GM18499 (cell line): ENCODE results near the gene TRIP10.
"Not testable (repeated sequence)": the region's sequence is repeated elsewhere in the genome, so short reads cannot be mapped to it uniquely, and the experiment has no call there.

ENCODE experiments used
- ATAC-seq: cut with Tn5 transposase; IDR thresholded peaks from one replicate; pipeline ENCODE4 v1.9.1; 2021; ENCODE audit warnings: moderate number of reproducible peaks; ENCODE audit not compliant: insufficient read depth, unreplicated experiment

TRIP10 gene

GRCh38 chr19:6739390-6739882 is at the start of gene TRIP10:
TSS of gene TRIP10 (plus strand) at chr19:6739680. CDS start at chr19:6739762, 82 bp downstream.
- ATAC-seq, result no peak

GRCh38 chr19:6690160-6690885 is 49.2 kb upstream of the TRIP10 start:
- no peak for ATAC-seq

DNA sequence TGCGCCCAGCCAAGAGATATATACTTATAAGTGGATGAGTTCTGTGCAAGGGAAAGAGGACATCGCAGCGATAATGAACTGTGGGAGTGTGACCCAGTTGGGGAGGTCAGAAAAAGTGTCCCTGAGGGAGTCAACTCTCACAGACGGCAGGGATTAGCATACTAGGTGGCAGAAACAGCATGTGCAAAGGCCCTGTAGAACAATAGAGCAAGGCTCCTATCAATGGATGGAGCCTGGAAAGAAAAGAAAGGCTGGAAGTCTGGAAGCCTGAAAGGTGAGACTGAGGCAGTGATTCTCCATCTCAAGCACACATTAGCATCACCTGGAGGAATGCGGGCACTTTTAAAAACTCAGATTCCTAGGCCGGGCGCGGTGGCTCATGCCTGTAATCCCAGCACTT is 48.1 kb upstream of the TRIP10 start:
- ATAC-seq, result no peak

DNA sequence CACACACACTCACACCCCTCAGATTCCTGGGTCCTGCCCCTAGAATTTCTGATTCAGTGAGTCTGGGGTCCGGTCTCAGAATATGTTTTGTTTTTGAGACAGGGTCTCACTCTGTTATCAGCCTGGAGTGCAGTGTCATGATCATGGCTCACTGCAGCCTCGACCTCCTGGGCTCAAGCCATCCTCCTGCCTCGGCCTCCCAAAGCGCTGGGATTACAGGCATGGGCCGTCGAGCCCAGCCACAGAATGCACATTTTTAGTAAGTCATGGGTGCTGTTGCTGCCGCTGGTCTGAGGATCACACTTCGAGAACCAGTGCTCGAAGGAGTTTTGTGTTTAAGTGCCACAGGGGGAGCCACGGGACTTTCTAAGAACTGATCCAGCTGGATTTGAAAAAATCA is 47.5 kb upstream of the TRIP10 start:
- no peak for ATAC-seq

GRCh38 chr19:6693056-6693471 is 46.4 kb upstream of the TRIP10 start:
- ATAC-seq, result no peak

DNA sequence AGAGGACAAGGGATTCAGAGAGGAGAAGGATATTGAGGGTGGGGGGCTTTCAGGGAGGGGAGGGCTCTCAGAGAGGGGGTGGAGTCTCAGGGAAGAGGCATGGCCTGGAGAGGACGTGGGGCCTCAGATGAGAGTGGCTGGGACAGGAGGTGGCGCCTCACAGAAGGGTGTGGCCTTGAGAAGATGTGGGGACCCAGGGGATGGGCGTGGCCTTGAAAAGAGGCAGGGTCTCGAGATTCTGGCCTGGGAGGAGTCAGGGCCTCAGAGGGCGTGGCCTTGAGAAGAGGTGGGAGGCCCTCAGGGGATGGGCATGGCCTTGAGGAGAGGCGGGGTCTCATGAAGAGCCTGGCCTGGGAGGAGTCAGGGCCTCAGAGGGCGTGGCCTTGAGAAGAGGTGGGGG is 45.8 kb upstream of the TRIP10 start:
- ATAC-seq, result no peak

GRCh38 chr19:6694147-6694815 is 45.2 kb upstream of the TRIP10 start:
- no peak for ATAC-seq

- no peak for ATAC-seq
Measured at GRCh38 chr19:6696239-6696820, 43.1 kb upstream of the TRIP10 start.

DNA sequence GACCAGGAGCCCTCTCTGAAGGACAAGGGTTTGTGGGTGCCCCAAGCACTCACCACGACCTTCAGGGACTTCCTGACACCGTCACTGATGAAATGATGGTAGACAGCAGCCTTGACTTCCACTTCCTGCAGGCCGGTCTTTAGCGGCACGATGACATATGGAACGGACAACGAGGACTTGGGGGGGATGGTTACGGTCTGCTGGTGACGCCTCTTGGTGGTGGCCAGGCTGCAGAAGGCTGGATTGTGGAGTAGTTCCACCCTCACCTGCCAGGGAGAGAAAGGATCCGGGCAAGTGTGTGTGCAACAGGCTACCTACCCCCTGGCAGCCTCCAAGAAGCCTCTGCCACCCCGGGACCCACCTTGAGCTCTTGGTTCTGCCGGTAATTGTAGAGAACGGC is 42.2 kb upstream of the TRIP10 start:
- no peak for ATAC-seq

GRCh38 chr19:6699935-6700334 is 39.5 kb upstream of the TRIP10 start:
- no peak for ATAC-seq

DNA sequence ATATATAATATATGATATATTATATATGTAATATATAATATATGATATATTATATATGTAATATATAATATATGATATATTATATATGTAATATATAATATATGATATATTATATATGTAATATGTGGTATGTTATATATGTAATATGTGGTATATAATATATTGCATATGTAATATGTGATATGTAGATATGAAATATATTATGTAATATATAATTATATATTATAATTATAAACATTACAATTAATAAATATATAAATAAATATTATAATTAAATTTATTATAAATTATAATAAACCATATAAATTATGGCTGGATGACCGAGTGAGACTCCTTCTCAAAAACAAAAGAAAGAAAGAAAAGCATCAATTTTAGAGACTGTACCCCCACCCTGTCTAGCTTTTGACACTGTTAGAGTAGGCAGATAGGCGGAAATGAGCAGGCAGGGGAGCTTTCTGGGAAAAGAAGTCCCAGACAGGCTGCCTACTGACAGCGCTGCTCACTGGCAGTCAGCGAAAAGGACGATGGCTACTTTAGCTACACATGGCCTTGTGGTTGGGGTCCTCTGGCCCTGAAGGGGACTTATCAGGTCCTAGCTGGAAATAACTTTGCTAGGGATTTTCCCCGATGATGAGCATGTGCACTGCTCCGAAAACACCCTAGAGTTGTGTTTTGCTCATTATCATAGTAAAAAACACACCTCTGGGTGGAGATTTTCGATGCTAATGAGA is 38.7 kb upstream of the TRIP10 start:
- ATAC-seq, result no peak

DNA sequence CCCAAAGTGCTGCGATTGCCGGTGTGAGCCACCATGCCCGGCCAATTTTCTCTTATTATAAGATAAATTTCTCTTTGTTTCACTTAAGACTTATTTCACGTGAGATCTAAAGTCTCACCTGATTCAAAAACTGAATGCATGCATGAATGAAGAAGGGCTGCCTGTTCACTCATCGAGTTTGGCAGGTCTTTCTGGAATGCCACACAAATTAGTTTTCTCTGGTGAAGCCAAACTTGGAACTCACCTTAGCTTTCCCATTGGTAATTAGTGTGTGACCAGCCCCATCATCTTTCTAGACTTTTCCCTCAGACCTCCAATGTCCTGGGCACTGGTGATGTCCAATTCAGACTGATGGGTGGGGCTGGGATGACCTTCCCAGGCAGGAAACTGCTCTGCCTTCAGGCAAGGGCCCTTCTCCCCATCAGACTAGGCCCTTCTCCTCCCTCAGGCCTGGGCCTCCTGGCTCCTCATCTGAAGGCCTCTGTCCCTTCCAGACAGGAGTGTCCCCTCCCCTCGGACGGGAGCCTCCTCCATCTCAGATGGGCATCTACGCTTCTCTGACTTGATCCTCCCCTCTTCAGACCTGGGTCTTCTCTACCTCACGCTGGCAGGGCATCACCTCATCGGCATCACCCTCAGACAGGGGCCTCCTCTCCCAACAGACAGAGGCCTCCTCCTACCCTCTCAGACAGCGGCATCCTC is 33.4 kb upstream of the TRIP10 start:
- ATAC-seq, result no peak

GRCh38 chr19:6706633-6706958 is 32.9 kb upstream of the TRIP10 start:
- no peak for ATAC-seq

- ATAC-seq, result no peak
Measured at GRCh38 chr19:6707011-6707657, 32.3 kb upstream of the TRIP10 start.

- ATAC-seq, result no peak
Measured at GRCh38 chr19:6707658-6708018, 31.8 kb upstream of the TRIP10 start.

GRCh38 chr19:6708346-6708745 is 31.1 kb upstream of the TRIP10 start:
- no peak for ATAC-seq

DNA sequence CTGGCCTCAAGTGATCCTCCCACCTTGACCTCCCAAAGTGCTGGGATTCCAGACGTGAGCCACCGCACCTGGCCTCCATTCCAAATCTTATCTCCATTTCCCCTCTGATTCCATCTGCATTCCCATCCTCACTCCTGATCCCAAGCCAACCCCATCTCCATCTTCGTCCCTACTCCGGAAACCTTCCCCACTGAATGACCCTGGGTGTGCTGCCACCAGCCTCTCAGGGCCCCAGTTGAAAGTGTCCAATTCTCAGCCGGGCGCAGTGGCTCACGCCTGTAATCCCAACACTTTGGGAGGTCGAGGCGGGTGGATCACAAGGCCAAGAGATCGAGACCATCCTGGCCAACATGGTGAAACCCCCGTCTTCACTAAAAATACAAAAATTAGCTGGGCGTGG is 30.6 kb upstream of the TRIP10 start:
- not testable (repeated sequence) for ATAC-seq

DNA sequence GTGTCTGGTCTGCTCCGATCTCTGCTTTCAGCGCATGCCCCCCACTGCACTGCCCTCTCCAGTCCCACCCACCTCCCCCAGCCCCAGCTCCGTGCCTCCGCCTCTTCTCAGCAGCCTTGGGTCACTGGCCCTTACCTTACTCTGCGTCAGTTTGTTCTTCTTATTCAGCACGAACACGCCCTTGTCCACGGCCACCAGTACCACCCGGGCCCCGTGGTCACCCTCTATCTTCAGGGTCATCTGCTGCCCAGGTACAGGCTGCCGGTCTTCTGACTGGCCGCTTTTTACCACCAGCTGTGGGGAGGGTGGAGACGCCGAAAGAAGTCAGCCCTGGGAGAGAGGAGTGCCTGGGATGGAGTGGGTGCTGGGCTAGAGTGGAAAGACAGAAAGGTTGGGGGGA is 29.9 kb upstream of the TRIP10 start:
- no peak for ATAC-seq

DNA sequence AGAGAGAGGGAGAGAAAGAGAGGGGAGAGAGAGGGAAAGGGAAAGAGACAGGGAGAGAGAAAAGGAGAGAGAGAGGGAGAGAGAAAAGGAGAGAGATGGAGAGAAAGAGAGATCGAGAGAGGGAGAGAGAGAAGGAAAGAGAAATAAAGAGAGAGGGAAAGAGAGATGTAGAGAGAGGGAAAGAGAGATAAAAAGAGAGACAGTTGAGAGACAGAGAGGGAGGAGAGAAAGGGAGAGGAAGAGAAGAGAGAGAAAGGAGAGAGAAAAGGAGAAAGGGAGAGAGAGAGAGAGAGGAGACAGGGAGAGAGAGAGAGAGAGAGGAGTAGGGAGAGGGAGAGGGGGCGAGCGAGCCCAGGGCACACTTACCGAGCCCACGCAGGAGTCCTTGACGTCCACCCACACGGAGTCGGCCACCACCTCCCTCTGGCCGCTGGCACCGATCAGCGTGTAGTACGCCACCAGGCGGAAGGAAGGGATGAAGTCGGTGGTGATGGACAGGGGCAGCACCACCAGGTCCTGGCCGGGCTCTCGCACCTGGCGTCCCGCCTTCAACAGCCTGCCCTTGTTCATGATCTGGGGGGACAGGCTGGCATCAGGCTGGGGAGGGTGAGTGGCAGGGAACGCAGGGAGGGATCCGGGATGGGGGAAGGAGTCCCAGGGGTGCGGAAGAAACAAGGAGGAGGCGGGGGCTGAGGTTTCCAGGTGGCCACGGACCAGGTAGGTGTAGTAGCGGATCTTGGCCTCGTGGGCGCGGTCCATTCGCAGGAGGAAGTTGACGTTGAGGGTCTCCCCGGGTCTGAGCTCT is 29.0 kb upstream of the TRIP10 start:
- ATAC-seq, result no peak
